Dermis microvascular lymphatic vessel endothelial cell (primary cell): ENCODE data around the gene PPT2. TPM values are rescaled to one million over a fixed set of nuclear protein-coding genes. Genes with fewer than 3 reads are reported as not detected.

Experiments used
- DNase-seq, 2 donors: peaks; one replicate each; pipeline versions ENCODE4 v3.0.0 to v3.0.0-alpha.2; 2010; ENCODE audit warnings: low read depth in 2 of 2
- total RNA-seq: library from RNA; depleted of rRNA; stranded (reverse); fragments of >200 nt; gene quantifications from 2 replicates; pipeline ENCODE4 v1.2.1, GENCODE V29; 2014

The PPT2 gene, protein sequence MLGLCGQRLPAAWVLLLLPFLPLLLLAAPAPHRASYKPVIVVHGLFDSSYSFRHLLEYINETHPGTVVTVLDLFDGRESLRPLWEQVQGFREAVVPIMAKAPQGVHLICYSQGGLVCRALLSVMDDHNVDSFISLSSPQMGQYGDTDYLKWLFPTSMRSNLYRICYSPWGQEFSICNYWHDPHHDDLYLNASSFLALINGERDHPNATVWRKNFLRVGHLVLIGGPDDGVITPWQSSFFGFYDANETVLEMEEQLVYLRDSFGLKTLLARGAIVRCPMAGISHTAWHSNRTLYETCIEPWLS
- total RNA-seq: 27.2 and 50.1 TPM in 2 replicates

DNA sequence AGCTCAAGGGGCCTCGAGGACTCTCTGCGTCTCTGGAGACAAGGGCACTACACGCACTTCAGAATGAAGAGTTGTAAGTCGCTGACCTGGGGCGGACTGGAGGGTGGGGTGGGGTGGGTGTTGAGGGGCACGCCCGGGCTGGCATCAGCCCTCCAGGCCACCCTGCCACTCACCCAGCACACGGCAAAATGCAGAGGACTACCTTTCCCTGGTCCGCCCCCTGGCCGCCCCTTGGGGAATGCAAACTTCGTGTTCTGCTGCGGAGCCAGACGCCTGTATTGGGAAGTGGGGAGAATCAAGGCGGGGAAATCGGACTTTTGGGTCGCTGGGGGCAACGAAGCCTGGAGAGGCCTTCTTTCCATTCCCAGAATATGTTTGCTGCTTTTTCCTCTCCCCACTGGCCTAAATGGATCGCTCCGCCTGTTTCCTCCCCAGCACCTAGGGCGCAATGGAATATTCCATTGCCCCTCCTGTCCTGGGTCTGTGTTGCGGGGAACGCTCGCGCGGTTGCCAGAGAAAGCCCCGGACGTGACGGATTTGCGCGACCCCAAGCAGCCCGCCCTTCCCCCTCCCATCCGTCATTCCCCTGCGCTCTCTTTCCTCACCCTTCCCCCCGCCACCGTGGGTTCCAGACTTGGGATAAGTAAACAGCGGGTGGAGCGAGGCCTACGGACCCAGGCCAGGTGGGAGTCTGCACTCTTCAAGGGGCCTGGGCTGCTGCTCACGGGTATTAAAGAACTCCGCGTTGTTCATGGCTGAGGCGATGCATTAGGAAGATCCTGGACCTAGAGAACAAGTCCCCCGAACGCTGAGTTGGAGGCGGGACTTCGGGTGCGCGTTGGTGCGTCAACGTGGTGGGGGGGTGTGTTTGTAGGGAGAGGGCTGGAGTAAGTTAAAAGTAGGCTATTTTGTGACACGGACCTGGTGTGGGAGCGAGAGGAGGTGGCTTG is at the start of gene PPT2:
Gene PPT2, plus strand, starts transcription at position 578 of the 950 bp plus-strand sequence. CDS start 454 bp downstream, outside the sequence.
- peak; percentile 96 to 97 for DNase-seq

DNA sequence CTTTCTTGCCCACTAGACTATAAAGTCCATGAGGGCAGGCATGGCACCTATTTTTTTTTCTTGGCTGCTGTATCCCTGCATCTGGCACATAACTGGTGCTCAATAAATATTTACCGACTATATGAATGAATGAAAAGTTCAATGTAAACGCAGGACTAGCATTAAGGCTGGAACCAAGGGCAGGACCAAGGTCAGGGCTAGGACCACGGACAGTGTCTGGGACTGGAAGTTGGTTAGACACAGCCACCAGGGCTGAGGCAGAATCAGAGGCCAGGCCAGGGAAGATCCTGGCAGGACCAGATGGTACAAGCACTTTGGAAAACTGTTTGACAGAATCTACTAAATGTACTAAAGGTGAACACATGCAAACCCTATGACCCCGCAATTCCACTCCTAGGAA is 48.5 kb upstream of the PPT2 start:
- peak in 1 of 2 donors; percentile 23 for DNase-seq

DNA sequence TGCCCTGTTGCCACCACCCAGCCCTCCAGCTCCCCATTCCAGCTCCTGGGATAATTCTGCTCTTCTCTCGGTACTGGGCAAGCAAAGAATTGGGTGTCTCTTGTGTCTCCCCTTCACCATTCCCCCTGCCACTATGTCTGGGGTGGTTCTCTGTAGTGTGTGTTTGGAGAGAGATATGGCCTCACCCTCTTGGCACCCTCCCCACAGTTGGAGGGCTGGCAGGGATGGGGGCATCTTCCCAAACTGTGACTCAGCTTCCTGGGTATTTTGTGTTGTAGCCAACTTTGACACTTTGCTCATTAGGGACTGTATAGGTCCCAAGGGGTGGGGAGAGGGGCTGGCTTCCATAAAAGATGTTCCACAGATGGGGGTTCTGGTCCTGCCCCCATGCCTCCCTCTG is 46.5 kb upstream of the PPT2 start:
- DNase-seq: no peak

DNA sequence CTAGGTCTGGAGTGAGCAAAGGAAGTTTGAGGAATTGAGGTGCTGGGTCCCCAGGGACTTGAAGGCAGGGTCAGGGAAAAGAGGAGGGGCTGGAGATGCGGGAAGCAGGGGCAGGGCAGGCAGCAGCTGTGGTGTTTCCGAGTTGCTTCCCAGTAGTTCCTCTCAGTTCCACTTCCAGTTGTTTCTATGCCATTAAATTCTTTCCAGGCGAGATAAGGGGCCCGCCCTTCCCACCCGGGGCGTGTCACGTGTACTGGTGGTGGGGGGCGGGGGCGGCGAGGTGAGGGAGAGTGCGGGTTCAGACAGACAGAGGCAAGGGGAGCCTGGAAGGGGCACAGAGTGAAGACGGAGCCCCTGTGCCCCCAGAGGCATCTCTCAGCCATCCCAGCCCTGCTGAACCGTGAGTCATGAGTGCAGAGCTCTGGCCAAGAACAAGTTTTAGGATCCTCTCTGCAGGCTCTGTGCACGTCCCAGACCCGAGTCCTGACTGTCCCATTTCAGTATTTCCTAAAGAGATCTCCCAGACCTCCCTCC is 45.8 kb upstream of the PPT2 start:
- peak in 1 of 2 donors; percentile 33 for DNase-seq

DNA sequence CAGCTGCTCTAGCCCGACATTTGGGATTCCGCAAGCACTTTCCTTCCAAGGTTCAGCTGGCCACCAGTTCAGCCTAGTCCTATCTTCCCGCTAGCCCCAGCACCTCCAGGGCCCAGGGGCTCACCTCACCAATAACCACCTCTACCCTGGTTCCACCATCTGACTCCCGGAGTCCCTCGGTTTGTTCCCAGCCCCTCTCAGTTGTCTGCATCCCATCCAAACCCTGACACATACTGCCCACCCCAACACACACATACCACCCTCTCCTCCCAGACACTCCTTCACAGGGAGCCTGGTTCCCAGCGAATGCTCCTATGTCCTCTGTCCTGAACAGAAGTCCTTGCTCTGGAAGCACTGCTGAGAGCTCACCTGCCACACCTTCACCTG is 45.2 kb upstream of the PPT2 start:
- DNase-seq: no peak

DNA sequence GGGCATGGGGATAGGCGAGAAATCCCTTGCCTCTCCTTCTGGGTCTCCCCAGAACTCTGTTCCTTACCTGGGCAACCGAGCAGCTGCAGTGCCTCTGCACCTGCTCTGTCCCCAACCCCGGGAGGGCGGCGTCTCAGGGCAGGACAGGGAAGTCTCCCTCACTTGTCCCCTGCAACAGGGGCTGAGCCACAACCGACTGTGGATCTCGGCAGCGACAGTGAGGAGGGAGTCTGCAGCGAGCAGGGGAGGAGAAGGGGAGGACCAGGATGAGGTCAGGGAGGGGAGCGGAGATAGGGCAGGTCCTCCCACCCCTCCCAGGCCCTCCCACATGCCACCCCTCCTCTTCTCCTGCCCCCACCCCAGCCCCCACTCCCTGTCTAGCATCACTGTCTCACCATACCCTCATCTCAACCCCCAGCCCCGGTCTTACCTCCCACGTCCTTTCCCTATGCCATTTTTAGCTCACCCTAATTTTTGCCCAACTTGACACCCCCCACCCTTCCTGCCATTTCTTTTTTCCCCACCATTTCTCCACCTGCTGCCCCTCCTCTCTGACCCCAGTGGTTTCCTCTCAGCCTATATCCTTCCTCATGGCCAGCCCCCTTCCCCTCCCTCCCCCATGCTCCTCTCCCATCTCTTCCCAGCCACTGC is 44.7 kb upstream of the PPT2 start, which contains the start of gene TNXB:
Gene TNXB, minus strand, starts transcription at position 225 of the 651 bp plus-strand sequence. CDS start 11,140 bp downstream, outside the sequence.
- no peak for DNase-seq

DNA sequence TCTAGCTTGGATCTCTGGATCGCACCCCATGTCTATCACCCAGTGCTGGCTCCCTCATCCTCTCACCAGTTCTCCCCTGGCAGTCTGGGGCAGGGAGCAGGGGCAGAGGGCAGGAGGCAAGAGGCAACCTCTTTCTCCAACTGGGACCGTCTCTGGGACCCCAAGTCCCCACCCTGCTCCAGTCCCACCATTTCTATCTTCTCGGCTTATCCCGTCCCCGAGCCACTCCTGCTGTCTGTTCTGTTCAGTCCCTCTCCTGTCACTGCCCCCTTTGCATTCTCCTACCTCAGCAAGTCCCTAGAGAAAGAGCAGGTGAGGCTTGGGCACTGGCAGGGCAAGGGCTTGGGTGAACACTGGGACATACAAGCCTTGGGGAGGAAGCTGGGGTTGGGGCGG is 44.2 kb upstream of the PPT2 start:
- DNase-seq: no peak

DNA sequence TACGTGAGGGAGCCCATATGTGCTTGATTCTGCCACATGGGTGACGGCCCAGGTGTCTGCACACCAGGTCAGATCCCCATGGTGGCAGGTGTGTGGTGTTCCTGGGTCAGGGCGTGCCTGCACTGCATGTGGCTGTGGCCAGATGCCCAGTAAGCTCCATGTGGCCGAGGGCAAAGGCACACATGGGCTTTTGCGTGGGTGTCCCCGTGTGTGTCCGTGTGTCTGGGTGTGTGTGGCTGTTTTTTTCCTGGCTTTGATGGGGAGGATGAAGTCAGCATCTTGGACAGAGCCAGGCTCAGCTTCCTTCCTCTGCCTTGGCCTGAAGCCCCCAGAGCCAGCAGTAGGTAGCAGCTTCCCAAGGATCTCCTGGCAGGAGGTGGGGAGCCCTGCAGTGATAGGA is 43.3 kb upstream of the PPT2 start:
- DNase-seq: no peak

DNA sequence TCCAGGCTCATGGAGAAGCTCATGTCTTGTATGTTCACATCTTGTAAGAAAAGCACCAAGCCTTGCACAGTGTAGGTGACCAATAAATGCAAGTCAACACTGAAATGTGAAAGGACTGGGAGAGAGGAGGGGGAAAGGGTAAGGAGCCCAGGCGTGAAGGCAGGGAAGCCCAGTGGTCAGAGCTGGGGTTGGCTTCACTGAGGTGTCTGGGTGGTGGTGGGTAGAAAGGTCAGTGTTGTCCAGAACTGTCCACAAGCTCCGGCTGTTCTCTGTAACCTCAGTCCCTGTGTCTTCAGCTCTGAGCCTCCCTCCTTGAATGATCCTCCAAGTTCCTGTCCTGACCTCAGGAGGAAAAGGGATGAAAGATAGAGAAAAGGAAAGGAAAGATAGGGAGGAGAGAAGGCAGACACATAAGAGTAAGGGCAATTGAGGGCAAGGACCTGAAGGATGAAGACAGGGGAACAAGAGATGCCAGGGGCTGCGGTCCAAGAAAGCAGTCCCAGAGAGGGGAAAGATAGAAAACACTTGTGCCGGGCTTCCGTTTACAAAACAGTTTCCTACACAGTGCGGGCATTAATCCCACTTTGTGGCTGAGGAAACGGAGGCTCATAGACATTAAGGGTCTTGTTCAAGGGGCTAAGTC is 42.4 kb upstream of the PPT2 start:
- DNase-seq: no peak

DNA sequence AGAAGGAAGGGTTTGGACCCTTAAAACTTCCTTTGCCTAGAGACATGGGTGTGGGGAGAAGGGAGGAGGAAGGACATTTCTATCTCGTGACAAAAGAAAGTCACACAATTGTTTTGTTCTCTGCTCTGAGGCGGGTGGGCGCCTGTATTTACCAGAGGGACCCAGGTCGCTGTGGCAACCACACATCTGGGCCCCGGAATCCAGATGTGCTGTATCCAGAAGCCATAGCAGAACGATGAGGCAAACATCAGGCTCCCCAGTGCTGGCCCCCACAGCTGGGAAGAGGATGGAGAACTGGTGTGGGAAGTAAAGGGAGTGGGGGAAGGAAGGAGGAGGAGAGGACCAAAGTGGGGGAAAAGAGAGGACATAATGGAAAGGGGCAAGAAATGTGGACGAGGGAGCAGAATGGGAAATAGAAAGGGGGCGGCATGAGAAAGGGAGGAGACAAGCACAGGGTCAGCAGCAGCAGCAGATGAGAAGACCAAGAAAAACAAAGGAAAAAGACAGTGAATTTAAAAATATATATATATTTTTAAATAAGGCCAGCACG is 41.4 kb upstream of the PPT2 start:
- no peak for DNase-seq

DNA sequence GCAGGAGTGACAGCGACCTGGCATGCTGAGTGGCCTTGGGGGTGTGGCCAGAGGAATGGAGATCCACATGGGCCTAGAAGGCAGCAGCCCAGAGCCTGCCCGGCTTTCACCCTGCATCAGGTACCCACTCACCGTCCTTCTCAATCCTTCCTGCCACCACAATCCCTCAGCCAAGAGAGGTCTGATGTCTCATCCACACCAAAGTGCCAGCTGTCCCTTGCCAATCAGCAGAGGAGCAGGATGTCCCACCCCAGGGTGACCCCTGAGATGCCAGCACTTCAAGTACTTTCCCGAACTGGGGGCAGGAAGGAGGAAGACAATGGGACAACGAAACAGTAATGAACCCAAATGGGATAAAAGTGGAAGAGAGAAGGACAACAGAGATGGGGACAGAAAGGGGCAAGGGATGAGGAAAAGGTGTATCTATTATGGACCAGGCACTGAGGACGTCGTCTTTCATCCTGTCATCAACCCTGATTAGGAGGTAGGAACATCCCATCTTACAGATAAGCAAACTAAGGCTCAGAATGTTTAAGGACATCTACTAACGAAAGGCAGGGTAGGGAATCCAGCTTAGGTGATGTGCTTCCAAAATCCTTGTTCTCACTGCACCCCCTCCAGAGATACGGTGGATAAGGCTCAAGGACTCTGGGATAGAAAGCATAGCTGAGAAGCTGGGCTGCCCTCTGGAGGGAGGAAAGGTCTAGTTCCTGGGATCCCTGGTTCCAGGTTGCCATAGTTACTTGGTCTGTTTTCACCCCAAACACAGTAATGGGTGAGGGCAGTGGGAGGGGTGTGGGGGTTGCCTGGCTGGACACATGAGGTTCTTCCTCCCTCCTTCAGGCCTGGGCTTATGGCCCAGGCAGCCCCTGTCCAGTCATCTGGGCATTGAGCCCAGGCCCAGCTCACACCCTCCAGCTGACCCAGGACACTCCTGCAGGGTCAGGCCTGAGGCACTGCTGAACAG is 40.3 kb upstream of the PPT2 start:
- DNase-seq: peak; percentile 47 to 61

DNA sequence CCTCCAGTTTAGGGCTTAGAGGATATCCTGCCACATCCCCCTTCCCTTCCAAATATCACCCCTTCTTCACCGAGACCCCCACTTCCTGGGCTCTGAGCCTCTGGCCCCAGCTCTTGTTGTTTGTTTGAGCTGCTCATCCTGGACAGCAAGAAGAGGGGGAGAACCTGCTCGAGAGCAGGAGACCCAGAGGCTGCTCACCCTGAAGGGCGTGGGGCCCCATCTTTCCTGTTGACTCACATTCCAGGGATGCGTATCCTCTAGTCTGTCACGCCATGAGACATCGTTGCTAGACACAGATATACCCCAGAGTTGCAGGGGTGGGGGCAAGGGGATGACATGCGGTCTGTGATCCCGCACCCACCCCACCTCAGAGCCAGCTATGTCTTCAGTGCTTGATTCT is 39.1 kb upstream of the PPT2 start:
- DNase-seq: peak; percentile 42 to 54

DNA sequence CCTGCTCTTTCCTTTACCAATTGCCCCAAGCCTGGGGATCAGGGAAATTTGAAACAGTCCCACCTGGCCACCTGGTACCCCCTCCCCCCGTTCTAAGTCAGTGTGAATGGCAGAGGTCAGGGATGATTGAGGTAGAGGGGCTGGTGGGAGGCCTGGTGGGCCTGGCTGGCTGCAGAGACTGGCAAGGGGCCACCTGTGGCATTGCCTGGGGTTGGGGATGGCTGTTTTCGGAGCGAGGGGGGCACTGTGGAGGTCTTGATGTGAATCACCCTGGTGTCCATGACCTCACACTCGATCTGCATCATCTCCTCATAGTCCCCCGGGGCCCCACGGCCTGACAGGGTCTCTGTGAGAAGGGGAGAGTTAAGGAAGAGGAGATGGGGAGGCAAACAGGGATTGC is 38.3 kb upstream of the PPT2 start:
- DNase-seq: no peak

DNA sequence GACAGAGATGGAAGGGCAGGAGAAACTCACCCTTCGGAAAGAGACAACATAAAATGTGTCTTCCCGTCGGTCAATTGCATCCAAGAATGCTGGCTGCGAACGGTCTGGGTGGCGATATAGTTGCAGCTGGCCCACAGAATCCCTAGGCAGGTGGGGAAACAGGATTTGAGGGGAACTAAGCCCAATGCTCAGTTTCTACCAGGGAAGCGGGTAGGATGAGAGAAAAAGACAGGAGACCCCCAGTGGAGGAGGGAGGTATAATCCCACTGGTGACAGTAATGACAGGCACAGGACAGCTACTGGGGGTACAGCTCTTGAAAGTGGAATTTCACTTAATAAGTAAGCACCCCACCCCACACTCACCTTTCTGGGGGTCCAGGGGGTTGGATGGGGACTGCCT is 37.3 kb upstream of the PPT2 start:
- peak; percentile 26 to 35 for DNase-seq

DNA sequence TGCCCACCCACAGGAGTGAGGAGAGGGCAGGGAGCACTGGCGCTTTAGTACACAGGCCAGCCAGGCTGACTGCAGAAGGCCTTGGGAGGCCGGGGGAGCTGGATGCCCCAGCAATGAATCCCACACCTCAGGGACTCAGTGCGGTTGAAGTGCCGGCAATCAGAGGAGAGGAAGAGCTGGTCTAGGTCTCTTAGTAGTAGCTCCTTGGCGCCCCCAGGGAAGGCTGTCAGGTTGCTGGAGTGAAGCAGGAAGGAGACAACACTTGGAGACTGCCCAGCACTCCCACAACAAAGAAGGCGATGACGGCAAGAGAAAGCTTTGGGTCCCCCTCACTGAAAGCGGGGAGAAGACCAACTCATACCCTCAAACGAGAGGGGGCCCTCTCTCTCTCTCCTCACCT is 36.5 kb upstream of the PPT2 start:
- no peak for DNase-seq

DNA sequence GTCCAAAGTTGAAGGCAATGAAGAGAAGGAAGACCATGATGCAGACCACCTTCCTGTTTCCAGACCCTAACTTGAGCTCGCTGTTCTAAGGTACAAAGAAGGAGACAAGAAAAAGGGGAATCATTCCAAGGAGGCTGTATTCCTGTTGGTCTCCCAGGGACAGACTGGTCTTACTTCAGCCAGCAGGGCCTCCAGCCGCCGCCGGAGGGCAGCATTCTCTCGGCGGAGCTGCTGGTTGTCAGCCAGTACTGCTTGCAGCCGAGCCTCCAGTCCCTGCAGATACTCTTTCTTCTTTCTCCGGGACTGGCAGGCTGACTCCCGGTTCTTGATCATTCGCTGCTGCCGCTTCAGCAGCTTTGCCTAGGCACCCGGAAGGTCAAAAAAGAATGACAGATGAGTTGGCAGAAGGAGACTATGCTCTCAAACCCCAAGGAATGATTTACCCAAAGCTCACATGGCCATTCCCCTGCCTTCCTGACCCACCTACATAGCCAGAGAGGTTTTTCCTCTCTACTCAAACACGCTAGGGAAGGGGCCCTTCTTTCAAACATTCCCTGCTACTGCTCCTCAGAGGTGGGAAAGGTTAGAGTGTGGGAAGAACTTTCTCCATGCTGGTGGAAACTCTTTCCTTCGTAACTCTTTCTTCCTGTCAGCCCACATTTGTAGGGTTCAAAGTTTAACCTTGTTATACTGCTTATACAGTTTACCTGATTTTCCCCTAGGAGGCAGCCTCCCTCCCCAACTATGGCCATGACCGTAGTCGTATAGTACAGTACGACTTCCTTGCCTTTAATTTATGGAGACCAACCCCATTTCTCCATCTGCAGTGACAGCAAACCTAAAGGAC is 34.9 kb upstream of the PPT2 start:
- peak; percentile 64 to 89 for DNase-seq

DNA sequence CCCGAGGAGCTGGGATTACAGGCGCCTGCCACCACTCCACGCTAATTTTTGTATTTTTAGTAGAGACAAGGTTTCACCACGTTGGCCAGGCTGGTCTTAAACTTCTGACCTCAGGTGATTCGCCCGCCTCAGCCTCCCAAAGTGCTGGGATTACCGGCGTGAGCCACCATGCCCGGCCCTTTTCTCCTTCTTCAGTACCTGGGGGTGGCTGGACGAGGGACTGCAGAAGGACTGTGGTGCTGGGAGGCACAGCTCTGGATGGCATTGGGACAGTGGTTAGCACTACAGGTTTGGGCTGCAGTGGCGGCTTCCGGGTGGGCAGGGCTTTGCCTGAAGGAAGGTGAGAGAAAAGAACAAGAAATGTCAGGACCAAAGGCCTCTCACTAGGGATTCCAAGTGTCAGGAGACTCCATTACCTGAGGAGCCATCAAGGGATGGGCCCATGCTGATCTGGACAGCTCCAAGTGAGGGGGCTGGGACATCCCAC is 33.3 kb upstream of the PPT2 start:
- no peak for DNase-seq

DNA sequence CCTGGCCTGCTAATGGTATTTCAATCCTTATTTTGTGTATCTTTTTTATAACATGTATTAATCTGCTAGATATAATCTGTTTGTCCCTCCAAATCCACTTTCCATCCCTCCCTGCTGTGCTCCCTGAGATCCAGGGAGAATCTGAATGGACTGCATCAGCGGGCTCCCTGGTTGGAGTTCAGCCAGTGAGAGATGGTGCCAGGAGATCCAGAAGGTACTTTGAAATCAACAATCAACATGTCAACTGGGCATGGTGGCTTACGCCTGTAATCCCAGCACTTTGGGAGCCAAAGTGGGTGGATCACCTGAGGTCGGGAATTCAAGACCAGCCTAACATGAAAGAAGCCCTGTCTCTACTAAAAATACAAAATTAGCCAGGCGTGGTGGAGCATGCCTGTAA is 30.3 kb upstream of the PPT2 start:
- no peak for DNase-seq

DNA sequence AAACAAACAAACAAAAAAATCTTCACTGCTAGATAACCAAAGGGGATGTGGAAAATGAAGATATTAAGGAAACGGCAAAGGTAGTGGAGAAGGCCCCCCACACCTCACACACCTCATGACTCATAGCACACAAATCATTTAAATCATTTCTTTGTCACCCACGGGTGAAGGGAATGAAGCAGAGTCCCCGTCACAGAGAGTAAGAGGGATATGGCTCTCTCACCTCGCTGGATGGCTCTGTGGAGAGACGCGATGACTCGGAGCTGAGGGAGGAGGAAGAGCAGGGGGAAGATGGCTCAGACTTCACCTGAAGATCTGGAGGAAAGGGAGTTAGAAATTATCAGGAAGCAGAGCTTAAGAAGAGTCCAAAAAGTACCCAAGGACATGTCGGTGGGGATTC is 27.1 kb upstream of the PPT2 start:
- no peak for DNase-seq
